LNCAP (cell line): ENCODE measurements around the gene ZNF518A.

Experiments used
- TF ChIP-seq, protein P1 (sequence below): fragments of 450-650 bp; IDR thresholded peaks from 2 replicates; pipeline ENCODE4 v1.5.1; 2017; ENCODE audit warnings: mild to moderate bottlenecking

Gene ZNF518A

DNA sequence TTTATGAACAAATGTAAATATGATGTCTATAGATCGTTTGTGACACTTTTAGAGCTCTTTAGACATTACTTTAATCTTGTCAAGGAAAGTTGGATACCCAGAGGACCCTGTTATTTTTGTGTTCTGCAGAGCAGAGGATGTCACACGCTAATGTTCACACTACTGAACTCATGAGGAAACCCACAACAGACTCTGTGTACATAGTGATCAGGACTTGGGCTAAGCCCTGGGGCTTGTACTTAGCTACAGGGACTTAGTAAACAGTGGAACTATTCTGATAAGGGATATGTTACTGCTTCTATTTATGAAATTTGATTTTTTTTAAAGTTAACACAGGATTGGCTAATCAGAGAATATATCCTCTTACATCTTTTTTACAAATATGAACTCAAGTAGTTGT is 36.1 kb upstream of the ZNF518A start:
- TF ChIP-seq, protein P1, sequence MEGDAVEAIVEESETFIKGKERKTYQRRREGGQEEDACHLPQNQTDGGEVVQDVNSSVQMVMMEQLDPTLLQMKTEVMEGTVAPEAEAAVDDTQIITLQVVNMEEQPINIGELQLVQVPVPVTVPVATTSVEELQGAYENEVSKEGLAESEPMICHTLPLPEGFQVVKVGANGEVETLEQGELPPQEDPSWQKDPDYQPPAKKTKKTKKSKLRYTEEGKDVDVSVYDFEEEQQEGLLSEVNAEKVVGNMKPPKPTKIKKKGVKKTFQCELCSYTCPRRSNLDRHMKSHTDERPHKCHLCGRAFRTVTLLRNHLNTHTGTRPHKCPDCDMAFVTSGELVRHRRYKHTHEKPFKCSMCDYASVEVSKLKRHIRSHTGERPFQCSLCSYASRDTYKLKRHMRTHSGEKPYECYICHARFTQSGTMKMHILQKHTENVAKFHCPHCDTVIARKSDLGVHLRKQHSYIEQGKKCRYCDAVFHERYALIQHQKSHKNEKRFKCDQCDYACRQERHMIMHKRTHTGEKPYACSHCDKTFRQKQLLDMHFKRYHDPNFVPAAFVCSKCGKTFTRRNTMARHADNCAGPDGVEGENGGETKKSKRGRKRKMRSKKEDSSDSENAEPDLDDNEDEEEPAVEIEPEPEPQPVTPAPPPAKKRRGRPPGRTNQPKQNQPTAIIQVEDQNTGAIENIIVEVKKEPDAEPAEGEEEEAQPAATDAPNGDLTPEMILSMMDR, result no peak

DNA sequence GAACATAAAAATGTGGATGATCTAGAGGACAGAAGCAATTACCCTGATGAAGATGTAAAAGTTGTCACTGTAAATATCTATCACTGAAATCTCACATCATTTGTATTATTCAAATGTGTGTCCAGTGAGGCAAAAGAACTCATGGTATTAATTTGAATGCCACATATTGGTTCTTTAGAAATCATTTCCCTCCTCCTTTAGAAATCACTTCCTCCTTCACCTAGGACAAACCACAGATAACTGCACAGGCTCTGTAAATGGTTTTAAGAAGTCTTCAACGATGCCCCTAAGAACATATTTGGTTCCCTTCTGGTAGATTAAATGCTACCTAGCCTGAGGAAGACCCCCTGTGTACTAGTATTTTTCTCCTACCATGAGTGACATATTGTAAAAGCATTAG is 33.1 kb upstream of the ZNF518A start:
- TF ChIP-seq, protein P1, result no peak

DNA sequence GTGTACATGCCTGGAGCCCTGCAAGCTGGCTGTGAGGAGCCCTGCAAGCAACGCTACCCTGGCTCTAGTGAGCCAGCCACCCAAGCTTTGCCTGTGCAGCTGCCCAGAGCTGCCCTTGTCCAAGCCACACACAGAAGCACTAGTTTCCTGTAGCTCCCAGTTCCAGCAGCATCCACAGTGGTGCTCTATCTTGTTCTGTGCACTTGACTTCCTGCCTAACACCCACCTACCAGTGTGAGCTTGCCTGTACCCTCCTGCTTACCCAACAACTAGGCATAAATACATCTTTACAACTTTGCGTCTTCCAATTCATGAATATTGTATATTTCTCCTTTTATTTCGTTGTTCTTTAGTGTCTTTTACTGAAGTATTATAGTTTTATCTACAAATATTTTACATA is 32.2 kb upstream of the ZNF518A start:
- TF ChIP-seq, protein P1, result no peak

DNA sequence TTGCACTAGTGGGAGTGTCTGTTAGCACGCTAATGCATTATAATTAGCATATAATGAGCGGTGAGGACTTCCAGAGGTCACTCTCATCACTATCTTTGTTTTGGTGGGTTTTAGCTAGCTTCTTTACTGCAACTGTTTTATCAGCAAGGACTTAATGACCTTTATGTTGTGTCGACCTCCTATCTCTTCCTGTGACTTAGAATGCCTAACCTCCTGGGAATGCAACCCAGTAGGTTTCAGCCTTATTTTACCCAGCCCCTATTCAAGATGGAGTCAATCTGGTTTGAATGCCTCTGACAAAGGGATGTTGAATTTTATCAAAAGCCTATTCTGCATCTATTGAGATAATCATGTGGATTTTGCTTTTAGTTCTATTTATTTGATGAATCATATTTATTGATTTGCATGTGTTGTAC is 22.5 kb upstream of the ZNF518A start:
- TF ChIP-seq, protein P1, result no peak

DNA sequence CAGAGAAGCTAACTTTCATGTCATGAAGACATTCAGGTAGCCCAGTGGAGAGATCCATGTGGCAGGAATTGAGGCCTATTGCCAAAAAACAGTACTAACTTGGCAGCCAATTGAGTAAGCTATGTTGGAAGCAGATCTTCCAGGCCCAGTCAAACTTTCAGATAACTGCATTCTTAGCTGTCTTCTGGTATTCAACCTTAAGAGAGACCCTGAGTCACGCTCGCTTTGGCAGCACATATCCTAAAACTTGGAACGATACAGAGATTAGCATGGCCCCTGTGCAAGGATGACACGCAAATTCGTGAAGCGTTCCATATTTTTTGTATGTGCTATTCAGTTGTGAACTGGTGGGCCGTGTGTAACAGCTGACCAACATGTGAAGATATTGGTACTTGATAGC is 17.6 kb upstream of the ZNF518A start:
- TF ChIP-seq, protein P1, result no peak

DNA sequence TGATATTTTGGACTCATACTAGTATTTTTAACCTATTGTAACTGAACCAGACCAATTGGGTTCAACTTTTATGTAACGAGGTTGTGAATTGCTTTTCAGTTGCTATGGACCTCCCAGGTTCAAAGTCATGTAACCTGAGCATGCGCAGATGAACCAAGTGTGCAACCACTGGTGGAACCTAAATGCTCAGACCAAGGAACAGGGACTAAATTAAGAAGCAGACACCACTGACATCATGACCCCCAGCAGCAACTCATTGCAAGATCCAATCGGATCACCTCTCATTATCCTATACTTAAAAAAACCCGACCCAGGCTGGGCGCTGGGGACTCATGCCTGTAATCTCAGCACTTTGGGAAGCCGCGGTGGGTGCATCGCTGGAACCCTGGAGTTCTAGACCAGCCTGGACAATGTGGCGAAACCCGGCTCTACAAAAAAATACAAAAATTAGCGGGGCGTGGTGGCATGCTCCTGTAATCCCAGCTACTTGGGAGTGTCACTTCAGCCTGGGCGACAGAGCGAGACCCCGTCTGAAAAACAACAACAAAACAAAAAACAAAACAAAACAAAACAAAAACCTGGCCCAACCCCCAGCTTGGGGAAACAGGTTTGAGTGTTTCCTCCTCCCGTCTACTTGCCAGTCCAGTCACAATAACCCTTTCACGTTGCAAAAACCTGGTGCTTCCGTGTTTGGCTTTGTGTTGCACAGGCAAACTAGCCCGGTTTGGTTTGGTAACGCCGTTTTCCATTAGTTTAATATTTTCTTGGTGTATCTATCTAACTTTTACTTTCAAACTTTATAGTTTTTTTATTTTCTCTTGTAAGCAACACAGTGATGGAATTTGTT is 11.3 kb upstream of the ZNF518A start:
- TF ChIP-seq, protein P1, result no peak

DNA sequence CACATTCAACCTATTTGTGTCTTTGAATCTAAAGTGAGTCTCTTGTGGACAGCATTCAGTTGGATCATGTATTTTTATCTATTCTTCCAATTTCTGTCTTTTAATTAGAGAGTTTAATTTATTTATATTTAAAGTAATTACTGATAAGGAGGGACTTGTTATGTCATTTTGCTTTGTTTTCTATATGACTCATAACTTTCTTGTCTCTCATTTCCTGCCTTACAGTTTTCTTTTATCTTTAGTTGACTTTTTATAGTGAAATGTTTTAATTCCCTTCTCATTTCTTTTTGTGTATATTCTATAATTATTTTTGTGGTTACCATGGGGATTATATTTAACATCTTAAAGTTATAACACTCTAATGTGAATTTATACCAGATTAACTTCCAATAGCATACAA is 7.3 kb upstream of the ZNF518A start:
- TF ChIP-seq, protein P1, result no peak
